NCI-H2107 treated with DMSO at 0.1 percent for 48 hours (cell line): ENCODE results near the gene NLRP8.
"Not testable (repeated sequence)": the region's sequence is repeated elsewhere in the genome, so short reads cannot be mapped to it uniquely, and the experiment has no call there.

Source experiments
- DNase-seq: peaks from one replicate; lab custom pipeline; 2025; ENCODE audit not compliant: unreplicated experiment; lab: John Stamatoyannopoulos, UW

NLRP8 gene

DNA sequence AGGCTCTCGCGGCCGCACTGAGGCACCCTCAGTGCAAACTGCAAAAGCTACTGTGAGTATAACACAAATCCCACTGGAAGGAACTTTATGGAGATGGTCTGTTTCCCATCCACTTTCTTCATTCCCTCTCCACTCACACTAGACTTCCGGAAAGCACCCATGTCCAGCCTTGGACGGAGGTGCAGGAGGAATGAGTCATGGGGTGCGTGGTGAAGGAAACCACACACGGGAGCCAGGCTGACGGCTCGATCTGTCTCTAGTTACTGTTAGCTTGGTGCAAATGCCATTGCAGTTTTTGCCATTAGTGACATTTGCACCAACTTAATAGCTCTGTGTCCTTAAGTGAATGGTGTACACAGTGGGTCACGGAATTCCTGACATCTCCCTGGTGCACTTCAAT is 14.6 kb downstream of the NLRP8 start:
- DNase-seq = no peak

- no peak for DNase-seq
Measured at GRCh38 chr19:55973982-55974381, 26.4 kb downstream of the NLRP8 start.

DNA sequence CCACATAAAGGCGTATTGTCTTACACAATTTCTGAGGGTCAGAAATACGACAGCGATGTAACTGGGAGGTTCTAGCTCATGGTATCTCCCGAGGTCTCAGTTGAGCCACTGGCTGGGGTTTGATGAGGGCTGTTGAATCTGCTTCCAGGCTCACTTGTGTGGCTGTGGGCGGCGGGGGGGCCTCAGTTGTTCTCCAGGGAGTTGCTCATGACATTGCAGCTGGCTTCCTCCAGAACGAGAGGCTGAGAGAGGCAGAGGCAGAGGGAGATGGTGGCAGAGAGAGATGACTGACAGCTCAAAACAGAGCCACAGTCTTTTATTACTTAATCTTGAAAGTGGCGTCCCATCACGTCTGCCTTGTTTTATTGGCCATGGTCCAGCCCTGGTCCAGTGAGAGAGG is 32.8 kb downstream of the NLRP8 start:
- DNase-seq = no peak

GRCh38 chr19:55985254-55985653 is 37.6 kb downstream of the NLRP8 start:
- DNase-seq = no peak

DNA sequence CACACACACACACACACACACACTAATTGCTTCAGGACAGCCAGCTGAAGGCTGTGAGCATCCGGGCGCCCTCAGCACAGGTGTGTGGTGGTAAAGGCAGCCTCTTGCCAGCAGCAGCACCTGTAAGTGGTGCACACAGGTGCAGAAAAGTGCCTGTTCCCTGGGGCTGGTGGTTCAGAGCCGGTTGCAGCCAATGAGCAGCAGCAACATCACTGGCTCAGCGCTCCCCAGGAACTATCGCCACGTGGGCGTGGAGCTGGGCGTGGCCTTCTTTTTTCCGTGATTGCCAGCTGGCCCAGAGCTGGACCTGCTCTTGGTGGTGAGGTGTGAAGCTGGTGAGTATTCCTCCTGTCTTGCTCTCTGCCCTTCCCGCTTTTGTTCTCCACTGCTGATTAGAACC is 38.9 kb downstream of the NLRP8 start, which contains the start of gene NLRP5:
Gene NLRP5, plus strand, starts transcription at position 289 of the 400 bp plus-strand sequence.
- no peak for DNase-seq

GRCh38 chr19:55990831-55991230 is 43.2 kb downstream of the NLRP8 start:
- no peak for DNase-seq

- DNase-seq = no peak
Measured at GRCh38 chr19:55993492-55993891, 45.9 kb downstream of the NLRP8 start.

DNA sequence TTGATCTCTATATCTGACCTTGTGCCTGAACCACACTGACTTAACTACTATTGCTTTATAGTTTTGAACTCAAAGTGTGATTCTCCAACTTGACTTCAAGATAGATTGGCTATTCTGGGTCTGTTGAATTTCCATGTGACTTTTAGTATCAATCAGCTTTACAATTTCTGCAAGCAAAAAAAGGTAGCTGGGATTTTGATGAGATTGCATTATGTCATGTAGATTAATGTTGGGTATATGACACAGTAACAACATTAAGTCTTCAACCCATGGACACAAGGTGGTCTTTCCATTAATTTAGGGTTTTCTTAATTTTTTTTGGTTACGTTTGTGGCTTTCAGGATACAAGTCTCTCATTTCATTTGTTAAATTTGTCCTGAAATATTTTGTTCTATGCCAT is 67.1 kb downstream of the NLRP8 start:
- DNase-seq = no peak

GRCh38 chr19:56015756-56016155 is 68.1 kb downstream of the NLRP8 start:
- DNase-seq = no peak

- not testable (repeated sequence) for DNase-seq
Measured at GRCh38 chr19:56019325-56019724, 71.7 kb downstream of the NLRP8 start.

DNA sequence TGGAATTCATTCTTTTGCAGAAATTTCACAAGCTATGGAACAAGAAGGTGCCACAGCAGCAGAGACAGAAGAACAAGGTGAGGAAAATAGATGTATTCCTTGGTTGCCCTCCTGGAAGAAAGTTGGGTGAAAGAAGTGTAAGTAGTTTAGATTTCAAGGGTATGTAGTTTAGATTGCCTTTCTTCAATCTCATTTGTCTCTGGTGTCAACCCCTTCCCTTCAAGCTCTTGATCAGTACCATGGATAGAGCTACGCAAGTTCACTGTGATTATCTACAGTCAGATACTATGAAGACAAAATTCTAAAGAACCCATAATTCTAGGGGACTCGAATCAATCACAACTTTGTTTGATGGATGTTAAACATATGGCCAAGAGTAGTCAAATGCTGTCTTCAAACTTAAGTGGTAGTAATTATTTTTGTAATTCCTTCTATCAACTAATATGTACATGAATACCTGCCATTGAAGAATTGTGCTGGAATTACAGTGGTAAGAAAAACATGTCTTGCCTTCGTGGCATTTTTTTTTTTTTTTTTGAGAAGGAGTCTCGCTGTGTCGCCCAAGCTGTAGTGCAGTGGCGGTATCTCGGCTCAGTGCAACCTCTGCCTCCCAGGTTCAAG is 72.8 kb downstream of the NLRP8 start:
- not testable (repeated sequence) for DNase-seq

- DNase-seq = no peak
Measured at GRCh38 chr19:56026769-56027168, 79.1 kb downstream of the NLRP8 start.
